Hepatocyte (in vitro differentiated cells): ENCODE results near the gene HBA1.

Experiments used
- EZH2 ChIP-seq: fragments of 200-600 bp; sonication (generic); IDR thresholded peaks from 2 replicates; pipeline ENCODE4 v1.6.1; 2016; ENCODE audit warnings: antibody characterized with exemption, mild to moderate bottlenecking, borderline replicate concordance
- TF ChIP-seq, protein P1 (sequence below): fragments of 200-600 bp; sonication (generic); IDR thresholded peaks from 2 replicates; pipeline ENCODE4 v1.5.1; 2016; ENCODE audit warnings: antibody characterized with exemption, mild to moderate bottlenecking; ENCODE audit not compliant: poor library complexity

DNA sequence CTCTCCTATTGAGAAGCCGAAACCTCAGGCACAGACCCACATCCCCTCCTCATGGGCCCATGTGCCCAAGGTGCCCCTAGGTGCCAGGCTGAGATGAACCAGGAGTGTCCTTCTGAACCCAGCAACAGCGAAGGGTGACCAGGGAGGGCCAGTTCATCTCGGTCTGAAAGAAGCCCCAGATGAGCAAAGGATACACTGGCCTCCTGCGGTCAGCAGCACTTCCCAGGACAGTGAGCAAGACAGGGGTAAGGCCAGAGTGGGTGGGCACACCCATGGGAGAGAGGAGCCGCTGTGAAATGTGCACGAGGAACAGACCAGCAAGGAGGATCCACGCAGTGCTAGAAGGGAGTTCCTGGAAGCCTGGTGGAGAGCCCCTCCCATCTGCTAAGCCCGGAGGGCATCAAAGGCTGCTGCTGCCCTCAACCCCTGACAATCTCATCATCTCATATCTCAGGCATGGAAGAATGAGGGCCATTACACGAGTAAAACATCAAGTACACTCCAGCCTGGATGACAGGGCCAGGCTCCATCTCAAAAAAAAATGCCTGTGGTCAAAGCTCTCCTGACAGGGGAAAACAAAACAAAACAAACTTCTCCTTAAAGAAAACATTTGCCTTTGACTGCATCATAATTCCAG, 27.3 kb upstream of the HBA1 start:
- TF ChIP-seq, protein P1, sequence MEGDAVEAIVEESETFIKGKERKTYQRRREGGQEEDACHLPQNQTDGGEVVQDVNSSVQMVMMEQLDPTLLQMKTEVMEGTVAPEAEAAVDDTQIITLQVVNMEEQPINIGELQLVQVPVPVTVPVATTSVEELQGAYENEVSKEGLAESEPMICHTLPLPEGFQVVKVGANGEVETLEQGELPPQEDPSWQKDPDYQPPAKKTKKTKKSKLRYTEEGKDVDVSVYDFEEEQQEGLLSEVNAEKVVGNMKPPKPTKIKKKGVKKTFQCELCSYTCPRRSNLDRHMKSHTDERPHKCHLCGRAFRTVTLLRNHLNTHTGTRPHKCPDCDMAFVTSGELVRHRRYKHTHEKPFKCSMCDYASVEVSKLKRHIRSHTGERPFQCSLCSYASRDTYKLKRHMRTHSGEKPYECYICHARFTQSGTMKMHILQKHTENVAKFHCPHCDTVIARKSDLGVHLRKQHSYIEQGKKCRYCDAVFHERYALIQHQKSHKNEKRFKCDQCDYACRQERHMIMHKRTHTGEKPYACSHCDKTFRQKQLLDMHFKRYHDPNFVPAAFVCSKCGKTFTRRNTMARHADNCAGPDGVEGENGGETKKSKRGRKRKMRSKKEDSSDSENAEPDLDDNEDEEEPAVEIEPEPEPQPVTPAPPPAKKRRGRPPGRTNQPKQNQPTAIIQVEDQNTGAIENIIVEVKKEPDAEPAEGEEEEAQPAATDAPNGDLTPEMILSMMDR, result no peak
- TF ChIP-seq EZH2, result no peak
